Fibroblast of skin of right quadriceps (primary cell): ENCODE data around the gene TRPC4.

Source experiments
- DNase-seq: peaks from one replicate; pipeline ENCODE4 v3.0.0-alpha.2; 2013

TRPC4 gene

GRCh38 chr13:37597477-37598025 lies 272.0 kb downstream of the TRPC4 start:
- DNase-seq: no peak

GRCh38 chr13:37596805-37597204 lies 272.8 kb downstream of the TRPC4 start:
- no peak for DNase-seq

DNA sequence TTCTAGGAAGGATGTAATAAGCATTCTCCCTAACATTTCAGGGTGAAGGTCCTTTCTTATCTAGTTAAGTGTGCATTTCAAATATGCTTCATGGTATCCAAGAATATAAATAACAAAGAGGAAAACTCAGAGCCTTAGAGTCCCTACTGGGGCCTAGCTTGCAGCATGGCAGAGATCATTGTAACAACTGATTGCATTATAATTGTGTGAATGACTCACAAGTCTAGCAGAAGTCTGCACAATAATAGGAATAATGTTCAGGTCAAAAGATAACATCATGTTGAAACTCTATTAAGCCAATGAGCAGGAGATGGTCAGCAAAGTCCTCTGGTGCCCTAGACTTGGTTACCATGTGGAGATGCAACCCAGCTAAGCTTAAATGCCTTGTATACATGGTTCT lies 274.4 kb downstream of the TRPC4 start:
- peak; percentile 61 for DNase-seq

DNA sequence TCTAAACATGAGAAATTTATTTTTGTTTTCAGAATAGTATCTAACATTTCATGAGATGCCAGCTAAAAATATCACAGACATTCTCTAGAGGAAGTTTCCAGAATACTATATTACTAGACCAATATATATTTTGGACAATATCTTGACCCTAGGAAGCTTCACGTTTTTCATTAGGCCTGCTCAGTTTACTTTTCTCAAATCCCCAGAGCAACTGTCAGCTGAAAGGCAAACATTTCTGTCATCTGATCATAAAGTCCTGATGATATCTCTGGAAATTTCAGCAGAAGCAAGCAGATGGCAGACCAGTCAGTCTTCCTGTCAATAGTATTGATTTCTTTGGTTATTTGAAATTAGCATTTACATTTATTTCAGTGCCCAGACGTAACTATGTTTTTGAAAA lies 275.0 kb downstream of the TRPC4 start:
- no peak for DNase-seq

GRCh38 chr13:37589381-37589780 lies 280.2 kb downstream of the TRPC4 start:
- DNase-seq: peak; percentile 52

DNA sequence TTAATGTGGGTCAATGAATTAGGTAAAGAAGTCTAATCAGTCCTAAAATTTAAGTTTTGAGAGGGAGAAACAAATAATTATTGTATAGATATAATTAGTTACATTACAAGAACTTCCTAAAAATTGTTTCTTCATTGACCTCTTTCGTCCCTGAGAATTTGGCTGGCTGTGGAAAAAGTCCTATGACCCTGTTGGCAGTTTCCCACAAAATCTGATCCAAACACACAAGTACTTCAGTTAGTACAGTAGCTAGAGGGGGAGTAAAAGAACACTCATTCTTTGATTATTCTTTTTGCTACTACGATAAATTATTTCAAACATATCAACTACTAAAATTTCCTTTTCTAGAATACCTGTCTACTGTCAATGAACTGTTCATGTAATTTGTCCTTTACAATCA lies 282.3 kb downstream of the TRPC4 start:
- no peak for DNase-seq
